AG04450 (cell line): ENCODE results near the gene CCDC80. TPM values are rescaled to one million over a fixed set of nuclear protein-coding genes. Genes with fewer than 3 reads are reported as not detected.
A peak's percentile ranks its signal among the peaks of the same experiment; 100 is the strongest.

Experiments
- CTCF ChIA-PET: fragments of 300-600, 350-600 bp; formaldehyde crosslinking; extraction: SDS; loops from one replicate; lab custom pipeline; 2022; ENCODE audit warnings: antibody characterized with exemption, inconsistent platforms; lab: Charles Lee
- POLR2A ChIA-PET: fragments of 350-600 bp; formaldehyde crosslinking; extraction: SDS; loops from one replicate; lab custom pipeline; 2021; ENCODE audit warnings: antibody characterized with exemption, inconsistent platforms; lab: Yijun Ruan, JAX
- DNase-seq: peaks from one replicate; pipeline ENCODE4 v3.0.0-alpha.2; 2011; ENCODE audit warnings: low read depth, low spot score
- H3K27ac ChIP-seq: one replicate; pipeline ENCODE4 v1.5.1; 2012; ENCODE audit warnings: low read depth, low read length, control low read depth
- H3K27me3 ChIP-seq: one replicate; pipeline ENCODE4 v1.6.0; 2012; ENCODE audit warnings: low read length; ENCODE audit not compliant: control insufficient read depth, insufficient read depth
- H3K4me3 ChIP-seq: 2 replicates; pipeline ENCODE4 v1.5.1; 2011; ENCODE audit warnings: mild to moderate bottlenecking, low read depth, low read length, control low read depth
- H3K9me3 ChIP-seq: 2 replicates; pipeline ENCODE4 v1.5.1; 2012; ENCODE audit warnings: low read length; ENCODE audit not compliant: control insufficient read depth, insufficient read depth
- polyA plus RNA-seq: library from polyadenylated mRNA; depleted of rRNA; stranded (reverse); fragments of >200 nt; gene quantifications from 2 replicates; pipeline ENCODE4 v1.2.3, GENCODE V29; 2011
- TF ChIP-seq, protein P1 (sequence below): IDR thresholded peaks from 2 replicates; pipeline ENCODE4 v1.5.1; 2011; ENCODE audit warnings: low read depth, low read length, control low read depth, inconsistent platforms

The CCDC80 gene
- polyA plus RNA-seq, 1 experiment: 202 TPM

DNA sequence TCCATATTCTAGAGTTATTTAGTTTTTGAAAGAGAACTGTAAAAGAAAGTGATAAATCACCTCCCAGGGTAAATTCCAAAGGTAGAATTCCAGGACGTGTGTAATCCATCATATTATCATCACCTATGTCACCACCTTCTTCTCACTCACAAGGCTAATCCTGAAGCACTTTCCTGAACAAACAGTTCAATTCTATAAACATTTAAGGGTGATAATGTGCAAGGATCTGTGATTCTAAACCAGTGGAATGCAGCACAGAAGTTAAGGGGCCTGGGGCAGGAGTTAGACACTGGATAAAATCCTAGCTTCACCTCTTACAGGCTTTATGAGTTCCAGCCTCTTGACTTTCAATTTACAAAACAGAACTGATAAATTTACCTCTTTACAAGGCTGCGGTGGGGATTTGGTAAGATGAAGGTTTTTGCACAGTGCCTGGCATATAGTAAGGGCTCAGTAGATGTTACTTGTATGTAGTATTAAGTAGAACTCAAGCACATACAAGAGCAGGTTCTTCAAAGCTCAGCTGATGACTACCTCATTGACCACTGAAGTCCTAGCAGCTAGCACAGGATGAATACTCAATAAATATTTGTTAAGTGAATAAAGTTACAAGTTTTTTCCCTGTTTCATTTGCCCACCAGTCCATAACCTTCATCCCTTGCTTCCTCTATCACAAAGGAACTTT is 47.3 kb upstream of the CCDC80 start:
- no peaks in the 10 kb centered on the region for H3K27me3 ChIP-seq
- ChIA-PET CTCF (interaction anchor here (1.7 kb wide), 1 partner anchor 46 kb away, joined by 5 read pairs; no protein-coding TSS in a partner anchor), POLR2A (no interaction called here)
- TF ChIP-seq, protein P1, sequence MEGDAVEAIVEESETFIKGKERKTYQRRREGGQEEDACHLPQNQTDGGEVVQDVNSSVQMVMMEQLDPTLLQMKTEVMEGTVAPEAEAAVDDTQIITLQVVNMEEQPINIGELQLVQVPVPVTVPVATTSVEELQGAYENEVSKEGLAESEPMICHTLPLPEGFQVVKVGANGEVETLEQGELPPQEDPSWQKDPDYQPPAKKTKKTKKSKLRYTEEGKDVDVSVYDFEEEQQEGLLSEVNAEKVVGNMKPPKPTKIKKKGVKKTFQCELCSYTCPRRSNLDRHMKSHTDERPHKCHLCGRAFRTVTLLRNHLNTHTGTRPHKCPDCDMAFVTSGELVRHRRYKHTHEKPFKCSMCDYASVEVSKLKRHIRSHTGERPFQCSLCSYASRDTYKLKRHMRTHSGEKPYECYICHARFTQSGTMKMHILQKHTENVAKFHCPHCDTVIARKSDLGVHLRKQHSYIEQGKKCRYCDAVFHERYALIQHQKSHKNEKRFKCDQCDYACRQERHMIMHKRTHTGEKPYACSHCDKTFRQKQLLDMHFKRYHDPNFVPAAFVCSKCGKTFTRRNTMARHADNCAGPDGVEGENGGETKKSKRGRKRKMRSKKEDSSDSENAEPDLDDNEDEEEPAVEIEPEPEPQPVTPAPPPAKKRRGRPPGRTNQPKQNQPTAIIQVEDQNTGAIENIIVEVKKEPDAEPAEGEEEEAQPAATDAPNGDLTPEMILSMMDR: no peak
- H3K9me3 ChIP-seq: no peaks in the 10 kb centered on the region
- H3K4me3 ChIP-seq: no peak overlapping the region
- DNase-seq: no peak
- no peak overlapping the region for H3K27ac ChIP-seq

DNA sequence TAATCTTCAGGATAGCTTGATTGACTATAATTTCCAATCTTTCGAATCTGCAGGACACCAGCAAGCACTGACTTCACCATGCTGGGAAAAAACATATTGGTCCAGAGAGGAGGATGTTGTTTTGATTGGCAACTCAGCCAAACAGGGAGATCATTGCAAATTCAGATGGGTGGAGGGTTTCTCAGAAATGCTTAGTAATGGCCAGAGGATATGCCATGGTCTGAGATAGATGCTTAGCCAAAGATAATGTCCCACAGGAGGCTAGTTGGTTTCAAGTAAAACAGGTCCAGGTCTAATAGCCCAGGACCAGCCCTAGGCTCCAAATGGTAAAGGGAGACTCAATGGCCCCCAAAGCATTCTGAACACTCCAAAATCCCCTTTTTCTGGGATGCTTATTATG is 46.7 kb upstream of the CCDC80 start:
- Histone ChIP-seq H3K4me3 (no peak overlapping the region), H3K9me3 (no peaks in the 10 kb centered on the region), H3K27me3 (no peaks in the 10 kb centered on the region), H3K27ac (no peak overlapping the region)
- POLR2A ChIA-PET: no interaction called here
- CTCF ChIA-PET: no interaction called here
- no peak for DNase-seq
- TF ChIP-seq, protein P1: no peak

DNA sequence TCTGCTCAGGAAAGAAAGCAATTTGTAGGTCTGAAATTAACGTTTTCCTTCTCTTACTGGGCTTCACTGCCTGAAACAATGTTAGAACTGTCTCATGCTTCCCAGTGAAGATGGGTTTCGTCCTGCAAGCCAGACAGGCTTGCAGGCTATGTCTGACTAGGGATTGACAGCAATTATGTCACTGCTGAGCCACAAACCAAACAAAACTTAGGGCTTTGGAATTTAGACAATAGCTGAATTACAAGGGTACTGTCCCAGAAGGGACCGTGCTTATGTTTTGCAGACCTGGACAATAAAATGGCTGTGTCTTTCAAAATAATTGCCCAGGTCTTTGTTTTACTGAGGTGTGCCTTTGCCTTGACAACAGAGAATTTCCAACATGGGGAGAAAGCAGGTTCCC is 46.3 kb upstream of the CCDC80 start:
- H3K9me3 ChIP-seq: no peaks in the 10 kb centered on the region
- H3K4me3 ChIP-seq: no peak overlapping the region
- POLR2A ChIA-PET: no interaction called here
- no peak for DNase-seq
- CTCF ChIA-PET: no interaction called here
- no peaks in the 10 kb centered on the region for H3K27me3 ChIP-seq
- TF ChIP-seq, protein P1: no peak
- no peak overlapping the region for H3K27ac ChIP-seq

DNA sequence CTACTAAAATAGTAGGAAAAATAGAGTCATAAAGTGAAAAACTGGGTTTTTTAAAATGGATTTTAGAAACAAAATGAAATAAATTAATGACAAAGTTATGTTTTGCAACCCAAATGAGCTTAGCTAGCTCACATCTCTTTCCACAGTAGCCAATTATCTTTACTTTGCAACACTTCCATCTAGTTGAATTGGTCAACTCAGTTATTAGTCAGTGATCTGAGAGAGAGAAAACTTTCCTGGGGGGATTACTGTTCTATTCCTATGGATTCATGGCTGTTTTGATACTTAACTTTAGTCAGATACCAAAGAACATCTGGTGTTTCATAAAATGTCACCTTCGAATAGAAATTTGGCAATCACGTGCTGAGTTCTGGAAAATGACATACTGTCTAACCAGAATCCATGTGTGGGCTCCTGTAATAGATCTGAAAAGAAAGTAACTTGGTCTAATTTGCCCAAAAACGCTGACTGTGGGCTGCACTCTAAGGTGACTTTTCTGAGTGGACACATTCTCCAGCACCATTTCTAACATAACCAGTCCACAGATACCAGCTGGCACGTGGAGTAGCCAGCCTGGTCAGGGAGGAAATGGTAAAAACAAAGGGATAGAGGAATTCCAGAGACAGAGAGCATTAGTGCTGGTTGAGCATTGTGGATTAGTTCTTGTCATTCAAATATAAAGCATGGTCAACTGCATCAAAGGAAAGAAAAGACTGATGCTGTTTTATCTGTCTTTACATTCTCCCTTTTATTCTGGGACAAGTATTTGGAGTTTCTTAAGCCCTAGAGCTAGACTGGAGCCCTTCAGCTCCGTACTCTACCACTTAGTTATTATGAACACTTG is 45.2 kb upstream of the CCDC80 start:
- ChIA-PET POLR2A (interaction anchor here (0.9 to 1.3 kb wide), 2 partner anchors 9 to 32 kb away, joined by 4 to 6 read pairs; no protein-coding TSS in a partner anchor), CTCF (interaction anchor here (1.0 to 1.7 kb wide), 3 partner anchors 44 to 100 kb away, joined by 3 to 4 read pairs (median 3); no protein-coding TSS in a partner anchor)
- no peak for DNase-seq
- H3K4me3 ChIP-seq: no peak overlapping the region
- no peaks in the 10 kb centered on the region for H3K9me3 ChIP-seq
- TF ChIP-seq, protein P1: no peak
- H3K27ac ChIP-seq: no peak overlapping the region
- H3K27me3 ChIP-seq: no peaks in the 10 kb centered on the region

DNA sequence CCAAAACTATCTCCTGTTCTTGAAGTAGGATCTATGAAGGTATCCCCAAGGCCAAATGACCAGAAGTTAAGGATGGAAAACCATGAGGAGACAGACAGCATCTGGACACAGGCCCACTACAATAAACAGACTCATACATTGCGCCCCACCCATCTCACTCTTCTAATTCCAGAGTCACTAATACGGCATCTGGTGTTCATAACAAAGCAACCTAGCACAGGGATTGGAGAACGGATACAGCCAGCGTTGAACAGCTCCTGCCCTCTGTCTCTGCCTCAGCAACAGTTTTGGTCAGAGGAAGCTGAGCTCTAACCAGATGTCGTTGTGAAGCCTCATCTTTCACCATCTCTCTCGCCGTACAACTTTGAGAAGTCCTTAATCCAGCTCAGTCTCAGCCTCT is 44.5 kb upstream of the CCDC80 start:
- Histone ChIP-seq H3K27ac (no peak overlapping the region), H3K27me3 (no peaks in the 10 kb centered on the region), H3K4me3 (no peak overlapping the region), H3K9me3 (no peaks in the 10 kb centered on the region)
- DNase-seq: peak; percentile 73
- POLR2A ChIA-PET: interaction anchor here (0.9 to 1.3 kb wide), 2 partner anchors 9 to 32 kb away, joined by 4 to 6 read pairs; no protein-coding TSS in a partner anchor
- CTCF ChIA-PET: interaction anchor here (0.6 to 1.7 kb wide), 5 partner anchors 9 to 101 kb away, joined by 3 to 4 read pairs (median 3); no protein-coding TSS in a partner anchor
- TF ChIP-seq, protein P1: no peak
